ENCODE measurements around the gene STK39.

STK39 gene

GRCh38 chr2:167937403-167937802, 310.0 kb downstream of the STK39 start:
- DNase-seq: no peak

- no peak for DNase-seq
Observed at GRCh38 chr2:167935803-167936110, 311.6 kb downstream of the STK39 start.

GRCh38 chr2:167933097-167933814, 314.1 kb downstream of the STK39 start:
- DNase-seq: no peak

- DNase-seq: no peak
Observed at GRCh38 chr2:167932123-167932693, 315.2 kb downstream of the STK39 start.

- no peak for DNase-seq
Observed at GRCh38 chr2:167929484-167929883, 317.9 kb downstream of the STK39 start.

- DNase-seq: no peak
Observed at GRCh38 chr2:167928434-167928833, 319.0 kb downstream of the STK39 start.

GRCh38 chr2:167925758-167926157, 321.6 kb downstream of the STK39 start:
- no peak for DNase-seq

GRCh38 chr2:167924556-167924955, 322.8 kb downstream of the STK39 start:
- DNase-seq: peak in 2 of 56 donors; percentile 2 to 3

- no peak for DNase-seq
Observed at GRCh38 chr2:167916756-167917155, 330.6 kb downstream of the STK39 start.

GRCh38 chr2:167914969-167915368, 332.4 kb downstream of the STK39 start:
- DNase-seq: no peak

- no peak for DNase-seq
Observed at GRCh38 chr2:167908786-167909185, 338.6 kb downstream of the STK39 start.

- no peak for DNase-seq
Observed at GRCh38 chr2:167905668-167906067, 341.7 kb downstream of the STK39 start.
